Keratinocyte (primary cell): ENCODE data around the gene LMOD1. TPM values are rescaled to one million over a fixed set of nuclear protein-coding genes. Genes with fewer than 3 reads are reported as not detected.

ENCODE experiments used
- DNase-seq: peaks from one replicate; pipeline ENCODE4 v3.0.0-alpha.2; 2011; ENCODE audit warnings: low read depth, missing footprints, low spot score
- FAIRE-seq: peaks from 2 replicates; lab custom pipeline; 2011; peaks lifted over from hg19 to GRCh38; lab: Jason Lieb, UNC
- H2AFZ ChIP-seq: 2 replicates; pipeline ENCODE4 v1.6.0; 2012; ENCODE audit warnings: low read length, control low read depth, inconsistent platforms; ENCODE audit not compliant: control insufficient read depth
- H3K27ac ChIP-seq: 2 replicates; pipeline ENCODE4 v1.5.1; 2011; ENCODE audit warnings: low read length; ENCODE audit not compliant: control insufficient read depth, insufficient read depth
- H3K27me3 ChIP-seq: 3 replicates; pipeline ENCODE4 v1.6.0; 2011; ENCODE audit warnings: low read length; ENCODE audit not compliant: control insufficient read depth, insufficient read depth; ENCODE audit errors: extremely low read depth
- H3K36me3 ChIP-seq, 2 experiments: 2 replicates in 1 of 2; 3 replicates in 1 of 2; pipeline ENCODE4 v1.5.1; 2011; ENCODE audit warnings: low read length in 2 of 2, mild to moderate bottlenecking in 1 of 2; ENCODE audit not compliant: control insufficient read depth in 2 of 2, insufficient read depth in 2 of 2; ENCODE audit errors: extremely low read depth in 1 of 2
- H3K4me1 ChIP-seq: 3 replicates; pipeline ENCODE4 v1.5.1; 2011; ENCODE audit warnings: low read length; ENCODE audit not compliant: control insufficient read depth, insufficient read depth; ENCODE audit errors: extremely low read depth
- H3K4me2 ChIP-seq: 3 replicates; pipeline ENCODE4 v1.6.0; 2011; ENCODE audit warnings: low read depth, low read length; ENCODE audit not compliant: control insufficient read depth, insufficient read depth; ENCODE audit errors: extremely low read depth
- H3K4me3 ChIP-seq, 3 experiments: fragments of 200-600 bp in 1 of 3; sonication (generic) in 1 of 3; 2 replicates in 2 of 3; 3 replicates in 1 of 3; pipeline ENCODE4 v1.5.1; 2011 to 2016; ENCODE audit warnings: low read length in 3 of 3, mild to moderate bottlenecking in 3 of 3, control low read depth in 2 of 3, inconsistent platforms in 1 of 3, low read depth in 1 of 3, mixed read lengths in 1 of 3, mixed run types in 1 of 3, moderate library complexity in 1 of 3; ENCODE audit not compliant: control insufficient read depth in 2 of 3, insufficient read depth in 2 of 3; ENCODE audit errors: extremely low read depth in 1 of 3
- H3K79me2 ChIP-seq: 2 replicates; pipeline ENCODE4 v1.6.0; 2012; ENCODE audit warnings: low read length; ENCODE audit not compliant: control insufficient read depth, insufficient read depth
- H3K9ac ChIP-seq: 3 replicates; pipeline ENCODE4 v1.6.0; 2011; ENCODE audit warnings: low read length; ENCODE audit not compliant: control insufficient read depth, insufficient read depth; ENCODE audit errors: extremely low read depth
- H3K9me1 ChIP-seq: 3 replicates; pipeline ENCODE4 v1.6.0; 2011; ENCODE audit warnings: low read length; ENCODE audit not compliant: control insufficient read depth, insufficient read depth; ENCODE audit errors: extremely low read depth
- H3K9me3 ChIP-seq: 2 replicates; pipeline ENCODE4 v1.5.1; 2012; ENCODE audit warnings: low read depth, low read length; ENCODE audit not compliant: control insufficient read depth
- H4K20me1 ChIP-seq: 3 replicates; pipeline ENCODE4 v1.6.0; 2011; ENCODE audit warnings: low read length; ENCODE audit not compliant: control insufficient read depth, insufficient read depth; ENCODE audit errors: extremely low read depth
- EZH2 ChIP-seq: IDR thresholded peaks from one replicate; pipeline ENCODE4 v1.6.1; 2012; ENCODE audit warnings: inconsistent platforms, mild to moderate bottlenecking, low read length, moderate library complexity
- dilution Hi-C: fragments of 300-500 bp; cut with MboI; formaldehyde crosslinking; loops from one replicate; pipeline ENCODE4 v1.7.0; 2020; ENCODE audit warnings: low sequenced_read_pairs; ENCODE audit not compliant: extremely low pct_ligation_motif_present
- polyA plus RNA-seq, 5 experiments: library from polyadenylated mRNA; depleted of rRNA in 3 of 5; stranded (reverse) in 3 of 5; stranded (forward) in 1 of 5; unstranded in 1 of 5; fragments of >200 nt; gene quantifications; 1 replicate in 1 of 5; 2 replicates in 3 of 5; 3 replicates in 1 of 5; pipeline versions ENCODE4 v1.2.1 to v1.2.3, GENCODE V29; 2011 to 2012; ENCODE audit warnings: missing spikeins in 2 of 5, low read depth in 1 of 5, low replicate concordance in 1 of 5
- TF ChIP-seq, protein P1 (sequence below), 3 experiments: IDR thresholded peaks in 1 of 3; conservative IDR thresholded peaks in 1 of 3; optimal IDR thresholded peaks in 1 of 3; 2 replicates in 2 of 3; 3 replicates in 1 of 3; pipeline versions ENCODE3 to v1.5.1; 2011; ENCODE audit warnings: low read length in 3 of 3, mild to moderate bottlenecking in 3 of 3, moderate library complexity in 2 of 3, control low read depth in 1 of 3, inconsistent platforms in 1 of 3; ENCODE audit not compliant: insufficient read depth in 2 of 3; ENCODE audit errors: extremely low read depth in 1 of 3

Gene LMOD1
- polyA plus RNA-seq, 1 donor (not counting 4 experiments of a cell fraction or from before 2014, with no cell fraction given), result not detected

DNA sequence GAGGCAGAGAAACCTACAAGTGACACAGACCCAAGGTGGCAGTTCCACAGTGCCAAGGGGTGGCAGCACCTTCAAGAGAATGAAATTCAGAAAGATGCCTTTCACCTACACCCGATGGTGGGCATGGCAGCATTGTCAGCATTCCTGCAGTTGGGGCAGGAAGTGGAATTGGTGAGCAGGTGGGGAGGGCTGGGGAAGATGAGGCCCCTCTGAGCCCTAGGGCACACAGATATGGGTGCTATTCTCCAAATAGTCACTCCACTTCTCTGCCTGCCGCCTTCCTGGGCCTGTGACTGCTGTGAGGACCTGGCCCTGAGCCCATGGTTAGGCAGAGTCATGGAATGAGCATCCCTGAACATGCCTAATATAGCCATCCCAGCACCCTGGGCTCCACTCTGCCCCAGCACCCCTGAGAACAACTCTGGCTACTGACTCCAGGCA lies 49.4 kb downstream of the LMOD1 start:
- DNase-seq, result no peak
- no peak overlapping the region for H3K9ac ChIP-seq
- no peak overlapping the region for H3K27ac ChIP-seq
- no peaks in the 10 kb centered on the region for H3K9me3 ChIP-seq
- H3K4me3 ChIP-seq, result no peak overlapping the region
- no peaks in the 10 kb centered on the region for H4K20me1 ChIP-seq
- peak; percentile 94 for FAIRE-seq
- no peaks in the 10 kb centered on the region for H3K79me2 ChIP-seq
- no peaks in the 10 kb centered on the region for H3K27me3 ChIP-seq
- no peak overlapping the region for H2AFZ ChIP-seq
- dilution Hi-C loops, result no loop called here
- no peak overlapping the region for H3K4me2 ChIP-seq
- peaks cover 15% of the 10 kb centered on the region for H3K4me1 ChIP-seq
- H3K36me3 ChIP-seq, result no peaks in the 10 kb centered on the region
- peaks cover 4% of the 10 kb centered on the region for H3K9me1 ChIP-seq
- no peak for TF ChIP-seq EZH2
- TF ChIP-seq, protein P1, sequence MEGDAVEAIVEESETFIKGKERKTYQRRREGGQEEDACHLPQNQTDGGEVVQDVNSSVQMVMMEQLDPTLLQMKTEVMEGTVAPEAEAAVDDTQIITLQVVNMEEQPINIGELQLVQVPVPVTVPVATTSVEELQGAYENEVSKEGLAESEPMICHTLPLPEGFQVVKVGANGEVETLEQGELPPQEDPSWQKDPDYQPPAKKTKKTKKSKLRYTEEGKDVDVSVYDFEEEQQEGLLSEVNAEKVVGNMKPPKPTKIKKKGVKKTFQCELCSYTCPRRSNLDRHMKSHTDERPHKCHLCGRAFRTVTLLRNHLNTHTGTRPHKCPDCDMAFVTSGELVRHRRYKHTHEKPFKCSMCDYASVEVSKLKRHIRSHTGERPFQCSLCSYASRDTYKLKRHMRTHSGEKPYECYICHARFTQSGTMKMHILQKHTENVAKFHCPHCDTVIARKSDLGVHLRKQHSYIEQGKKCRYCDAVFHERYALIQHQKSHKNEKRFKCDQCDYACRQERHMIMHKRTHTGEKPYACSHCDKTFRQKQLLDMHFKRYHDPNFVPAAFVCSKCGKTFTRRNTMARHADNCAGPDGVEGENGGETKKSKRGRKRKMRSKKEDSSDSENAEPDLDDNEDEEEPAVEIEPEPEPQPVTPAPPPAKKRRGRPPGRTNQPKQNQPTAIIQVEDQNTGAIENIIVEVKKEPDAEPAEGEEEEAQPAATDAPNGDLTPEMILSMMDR (optimal IDR thresholded peaks at IDR 0.05 in 1 of 3, IDR thresholded peaks at IDR 0.05 in 1 of 3, conservative IDR thresholded peaks at IDR 0.05 in 1 of 3; ENCODE audit: extremely low read depth in 1 of 3, insufficient read depth in 2 of 3, low read length in 3 of 3), result peak in 2 of 3 experiments; percentile 23 to 81

DNA sequence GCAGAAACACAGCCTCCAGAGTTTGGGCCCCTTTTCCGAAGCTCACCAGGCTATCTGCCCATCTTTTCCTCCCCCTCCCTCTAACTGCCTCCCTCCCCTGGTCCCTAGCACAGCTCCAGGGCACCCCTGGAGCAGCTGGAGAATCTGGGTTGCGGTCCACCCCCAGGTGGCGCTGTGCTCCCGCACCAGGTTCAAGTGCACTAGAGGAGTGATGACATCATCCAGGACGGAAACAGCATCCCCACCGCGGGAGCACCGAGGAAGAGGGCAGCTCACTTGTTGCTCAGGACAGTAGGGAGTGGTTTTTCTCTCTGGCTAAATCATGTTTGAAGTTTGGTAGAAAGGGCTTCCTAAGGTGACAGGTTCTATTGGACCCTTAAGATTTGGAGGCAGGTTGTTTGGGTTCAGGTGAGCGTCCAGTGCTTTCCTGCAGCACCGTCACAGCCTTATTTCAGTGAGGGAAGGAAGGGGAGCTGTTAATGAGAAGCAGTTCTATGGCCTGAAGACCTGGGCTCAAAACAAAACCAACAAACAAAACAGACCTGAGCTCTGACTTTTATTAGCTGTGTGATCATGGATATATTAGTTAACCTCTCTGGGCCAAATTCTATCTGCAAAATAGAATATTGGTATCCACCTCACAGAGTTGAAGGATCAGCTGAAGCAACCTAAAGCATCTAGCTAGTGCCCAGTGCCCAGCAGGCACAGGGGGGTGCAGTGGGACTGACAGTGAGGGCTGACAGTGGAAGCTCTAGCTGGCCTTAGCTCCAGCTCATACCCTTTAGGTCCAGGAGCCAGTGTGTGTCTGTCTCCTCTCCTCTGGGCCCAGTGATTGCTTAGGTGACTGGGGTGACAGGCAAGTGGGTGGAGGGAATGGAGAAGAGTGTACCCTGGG lies 50.2 kb downstream of the LMOD1 start:
- no peak overlapping the region for H3K27ac ChIP-seq
- TF ChIP-seq EZH2, result no peak
- TF ChIP-seq, protein P1 (optimal IDR thresholded peaks at IDR 0.05 in 1 of 3, IDR thresholded peaks at IDR 0.05 in 1 of 3, conservative IDR thresholded peaks at IDR 0.05 in 1 of 3; ENCODE audit: extremely low read depth in 1 of 3, insufficient read depth in 2 of 3, low read length in 3 of 3), result peak; percentile 94 to 98 (median 96)
- H3K9me1 ChIP-seq, result peaks cover 4% of the 10 kb centered on the region
- no peak overlapping the region for H2AFZ ChIP-seq
- no peaks in the 10 kb centered on the region for H4K20me1 ChIP-seq
- H3K27me3 ChIP-seq, result no peaks in the 10 kb centered on the region
- H3K79me2 ChIP-seq, result no peaks in the 10 kb centered on the region
- DNase-seq (peak; percentile 63), FAIRE-seq (peak; percentile 96)
- dilution Hi-C loops, result no loop called here
- H3K9me3 ChIP-seq, result no peaks in the 10 kb centered on the region
- no peaks in the 10 kb centered on the region for H3K36me3 ChIP-seq
- H3K4me2 ChIP-seq, result peak overlapping the region; percentile 64
- H3K9ac ChIP-seq, result no peak overlapping the region
- H3K4me3 ChIP-seq, result no peak overlapping the region
- peaks cover 15% of the 10 kb centered on the region for H3K4me1 ChIP-seq
